GM04504 (cell line): ENCODE data around the gene SP5.
"Not testable (repeated sequence)": the region's sequence is repeated elsewhere in the genome, so short reads cannot be mapped to it uniquely, and the experiment has no call there.

ENCODE experiments used
- DNase-seq: peaks from one replicate; pipeline ENCODE4 v3.0.0-alpha.2; 2012; ENCODE audit warnings: low read depth

Gene SP5

DNA sequence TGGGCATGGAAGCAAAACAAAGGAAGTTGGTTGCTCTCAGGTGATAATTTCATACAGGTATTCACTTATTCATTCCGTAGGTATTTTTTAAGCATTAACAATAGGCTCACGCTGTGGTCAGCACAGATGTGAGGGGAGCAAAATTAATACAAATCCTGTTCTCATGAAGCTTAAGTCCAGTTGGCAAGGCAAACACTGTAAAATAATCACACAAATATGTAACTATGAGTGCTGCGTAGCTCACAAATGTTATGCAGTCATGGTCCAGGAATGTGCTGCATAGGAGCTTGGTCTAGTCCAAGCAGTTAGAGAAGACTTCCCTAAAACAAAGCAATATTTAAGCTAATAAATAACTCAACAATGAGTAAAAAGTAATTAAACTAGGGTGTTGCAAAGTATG, 23.9 kb downstream of the SP5 start:
- peak; percentile 82 for DNase-seq

DNA sequence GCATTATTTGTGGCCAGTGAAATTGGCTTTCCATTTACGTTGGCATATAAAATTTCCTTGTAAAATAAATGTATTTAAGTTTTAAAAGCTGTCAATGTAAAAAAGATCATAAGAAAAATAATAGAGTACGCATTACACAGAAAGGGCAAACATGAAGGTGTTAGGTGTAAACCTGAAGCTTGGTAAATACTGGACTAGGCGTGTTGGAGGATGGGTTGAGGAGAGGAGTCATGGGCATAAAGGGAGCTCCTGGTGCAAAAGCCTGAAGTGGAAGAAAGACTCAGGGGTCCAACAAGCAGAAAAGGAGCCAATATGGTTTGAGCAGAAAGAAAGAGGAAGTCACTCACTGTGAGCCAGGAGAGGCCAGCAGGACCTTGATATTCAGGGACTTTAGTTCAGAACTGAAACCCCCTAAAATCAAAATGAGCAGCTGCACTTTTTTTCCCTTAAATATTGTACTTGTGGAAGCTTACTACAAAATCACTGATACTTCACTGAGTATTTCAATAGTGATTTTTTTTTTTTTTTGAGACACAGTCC, 24.4 kb downstream of the SP5 start:
- no peak for DNase-seq

DNA sequence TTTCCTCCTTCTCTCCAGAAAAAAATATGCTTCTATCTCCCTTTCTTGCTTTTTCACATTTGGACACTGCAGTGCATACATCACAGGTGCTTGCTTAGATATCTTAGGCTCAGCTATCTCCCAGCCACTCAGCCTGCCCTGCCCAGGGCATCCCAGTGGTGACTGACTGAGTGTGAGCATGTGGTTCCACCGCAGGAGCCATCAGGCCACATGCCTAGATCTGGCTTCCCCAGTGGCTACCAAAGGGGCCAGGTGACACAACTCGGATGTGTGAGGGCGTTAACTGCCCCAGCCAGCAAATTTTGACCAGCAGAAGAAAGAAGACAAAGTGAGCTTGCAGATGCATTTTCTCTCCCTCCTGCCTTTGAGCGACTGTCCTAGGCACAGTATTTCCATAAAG, 25.5 kb downstream of the SP5 start:
- DNase-seq: no peak

DNA sequence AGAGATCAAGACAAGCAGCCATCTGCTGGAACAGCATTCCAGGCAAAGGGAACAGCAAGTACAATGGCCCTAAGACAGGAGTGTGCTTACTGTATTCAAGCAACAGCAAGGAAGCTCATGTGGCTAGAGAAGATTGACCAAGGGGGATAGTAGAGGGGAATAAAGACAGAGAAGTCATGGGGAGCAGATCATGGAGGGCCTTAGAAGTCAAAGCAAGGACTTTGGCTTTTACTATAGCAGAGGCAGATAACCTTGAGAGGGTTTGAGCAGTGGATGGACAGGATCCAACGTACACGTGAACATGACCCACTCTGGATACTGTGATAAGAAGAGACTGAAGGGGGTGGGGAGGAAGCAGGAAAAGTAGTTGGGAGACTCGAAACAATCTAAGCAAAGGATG, 26.9 kb downstream of the SP5 start:
- DNase-seq: no peak

DNA sequence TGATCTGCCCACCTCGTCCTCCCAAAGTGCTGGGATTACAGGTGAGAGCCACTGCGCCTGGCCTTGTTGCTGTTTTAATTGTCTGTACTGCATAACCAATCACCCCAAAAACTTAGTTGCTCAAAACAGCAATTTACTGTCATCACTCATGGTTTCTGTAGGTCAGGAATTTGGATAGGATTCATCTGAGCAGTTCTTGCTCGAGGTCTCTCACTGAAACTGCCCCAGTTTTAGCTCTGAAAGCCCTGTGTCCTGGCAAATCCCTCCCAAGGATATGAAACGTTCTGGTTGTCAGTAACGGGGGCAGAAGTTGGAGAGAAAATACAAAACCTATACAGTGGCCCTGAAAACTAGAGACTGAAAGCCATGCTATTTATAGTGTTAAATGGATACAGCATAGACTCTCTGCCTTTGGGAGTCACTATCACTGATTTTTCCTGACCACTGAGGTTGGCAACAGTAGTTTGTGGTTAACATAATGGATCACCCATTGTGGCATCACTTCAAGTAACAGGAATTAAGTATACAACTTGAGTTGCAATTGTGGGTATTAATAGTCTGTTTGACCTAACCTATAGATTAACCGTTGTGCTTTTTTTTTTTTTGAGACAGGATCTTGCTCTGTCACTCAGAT, 27.9 kb downstream of the SP5 start:
- no peak for DNase-seq

DNA sequence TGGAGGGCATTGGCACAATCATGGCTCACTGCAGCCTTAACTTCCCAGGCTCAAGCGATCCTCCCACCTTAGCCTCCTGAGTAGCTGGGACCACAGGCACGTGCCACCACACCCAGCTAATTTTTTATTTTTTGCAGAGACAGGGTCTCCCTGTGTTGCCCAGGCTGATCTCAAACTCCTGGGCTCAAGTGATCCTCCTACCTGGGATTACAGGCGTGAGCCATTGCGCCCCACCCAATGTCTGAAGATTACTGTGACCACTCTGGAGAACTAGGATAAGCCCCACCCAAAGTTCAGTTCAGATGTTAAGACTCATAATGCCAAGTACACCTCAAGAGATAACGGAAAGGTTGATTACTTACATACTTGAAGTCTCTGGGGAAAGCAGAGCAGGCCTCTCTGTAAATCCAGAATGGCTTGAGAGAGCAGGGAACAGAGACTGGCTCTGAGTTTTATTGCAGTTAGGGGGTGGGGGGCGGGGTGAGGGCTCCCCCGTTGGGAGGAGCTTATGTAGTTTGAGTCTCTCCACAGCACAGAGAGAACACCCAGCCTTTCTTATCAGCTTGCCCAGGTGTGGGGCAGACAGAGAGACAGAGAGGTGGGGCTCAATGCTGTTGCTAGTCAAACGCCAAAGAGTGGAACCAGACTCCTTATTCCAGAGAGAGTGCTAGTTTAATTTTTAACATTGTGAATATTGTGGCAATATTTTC, 28.5 kb downstream of the SP5 start:
- no peak for DNase-seq

DNA sequence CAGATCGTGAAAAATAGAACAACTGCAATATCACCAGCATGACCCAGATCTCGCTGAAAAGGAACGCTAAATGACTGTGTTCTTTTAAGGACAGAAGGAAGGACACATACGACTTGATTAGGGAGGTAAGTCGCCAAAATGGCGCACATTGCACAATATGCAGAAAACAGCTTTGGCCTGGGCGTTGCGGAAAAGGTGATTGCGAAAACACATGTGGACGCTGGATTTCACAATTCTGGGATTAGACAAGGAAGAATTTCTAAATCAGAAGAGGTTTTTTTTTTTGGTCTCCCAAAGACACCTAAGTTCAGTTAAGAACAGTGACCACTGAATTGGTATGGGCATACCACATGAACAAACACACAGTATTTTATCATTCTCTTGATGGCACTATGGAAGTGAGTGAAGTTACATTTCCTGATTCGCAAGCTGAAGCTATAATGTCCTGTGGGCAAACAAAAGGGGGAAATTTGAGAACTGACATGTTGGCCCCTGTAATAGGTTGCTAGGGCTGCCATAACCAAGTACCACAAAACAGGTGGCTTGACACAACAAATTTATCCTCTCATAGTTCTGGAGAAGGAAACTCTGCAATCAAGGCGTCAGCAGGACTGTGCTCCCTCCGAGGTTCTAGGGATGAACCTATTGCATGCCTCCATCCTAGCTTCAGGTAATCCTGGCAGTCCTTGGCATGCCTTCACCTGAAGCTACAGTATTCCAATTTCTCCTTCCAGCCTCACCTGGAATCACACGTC, 29.3 kb downstream of the SP5 start:
- no peak for DNase-seq

DNA sequence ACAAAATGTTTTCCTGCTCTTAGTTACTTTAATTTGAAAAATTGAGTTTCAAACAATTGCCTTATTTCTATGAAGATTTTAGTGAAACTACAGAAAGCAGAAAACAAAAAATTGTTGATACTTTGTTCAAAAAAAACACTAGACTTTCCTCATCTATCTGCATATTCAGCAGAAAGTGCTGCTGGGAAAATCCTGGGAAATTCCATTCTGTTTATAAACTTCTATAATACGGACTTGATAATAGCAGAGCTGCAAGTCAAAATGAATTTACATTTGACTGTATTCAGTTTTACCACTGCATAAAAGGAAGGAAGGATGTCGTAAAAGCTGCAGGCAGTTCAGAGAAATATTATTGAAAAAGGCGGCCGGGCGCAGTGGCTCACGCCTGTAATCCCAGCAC, 30.2 kb downstream of the SP5 start:
- no peak for DNase-seq

DNA sequence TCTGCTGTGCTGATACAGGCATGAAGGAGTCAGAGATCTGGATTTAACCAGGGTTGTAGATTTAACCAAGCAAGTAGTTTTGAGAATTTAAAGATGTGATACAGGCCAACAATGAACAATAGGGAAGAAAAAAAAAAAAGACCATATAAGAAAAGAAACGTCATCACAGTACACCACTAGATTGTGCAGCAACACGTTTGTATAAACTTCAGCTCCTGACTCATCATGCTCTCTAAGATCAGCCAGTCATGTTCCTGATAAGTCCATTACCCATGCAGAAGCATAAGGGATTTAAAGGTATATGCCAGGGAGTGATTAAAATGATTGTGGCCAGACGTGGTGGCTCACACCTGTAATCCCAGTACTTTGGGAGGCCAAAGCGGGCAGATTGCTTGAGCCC, 32.8 kb downstream of the SP5 start:
- DNase-seq: no peak

DNA sequence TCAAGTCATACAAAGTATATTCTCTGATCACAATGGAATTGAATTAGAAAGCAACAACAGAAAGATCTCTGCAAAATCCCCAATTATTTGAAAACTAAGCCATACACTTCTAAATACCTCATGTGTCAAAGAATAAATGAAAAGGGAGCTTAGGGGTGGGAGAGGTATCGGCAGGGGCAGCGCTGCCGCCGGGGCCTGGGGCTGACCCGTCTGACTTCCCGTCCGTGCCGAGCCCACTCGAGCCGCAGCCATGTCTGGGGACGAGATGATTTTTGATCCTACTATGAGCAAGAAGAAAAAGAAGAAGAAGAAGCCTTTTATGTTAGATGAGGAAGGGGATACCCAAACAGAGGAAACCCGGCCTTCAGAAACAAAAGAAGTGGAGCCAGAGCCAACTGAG, 36.4 kb downstream of the SP5 start:
- not testable (repeated sequence) for DNase-seq

DNA sequence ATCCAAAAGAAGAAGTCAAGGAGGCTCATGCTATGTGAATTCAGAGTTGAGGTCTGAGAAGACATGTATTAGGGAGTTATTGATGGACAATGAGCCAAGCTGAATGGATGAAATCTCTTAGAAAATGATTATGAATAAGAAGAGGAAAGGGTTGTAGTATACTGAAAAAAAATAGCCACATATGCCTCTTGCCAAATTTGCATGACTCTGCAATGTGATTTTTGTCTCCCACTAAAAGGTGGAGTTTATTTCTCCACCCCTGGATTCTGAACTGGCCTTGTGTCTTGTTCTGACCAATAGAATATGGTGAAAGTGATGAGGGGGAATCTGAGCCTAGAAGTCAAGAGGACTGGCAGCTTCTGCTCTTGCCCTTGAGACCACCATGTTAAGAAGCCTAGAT, 46.4 kb downstream of the SP5 start:
- DNase-seq: no peak

DNA sequence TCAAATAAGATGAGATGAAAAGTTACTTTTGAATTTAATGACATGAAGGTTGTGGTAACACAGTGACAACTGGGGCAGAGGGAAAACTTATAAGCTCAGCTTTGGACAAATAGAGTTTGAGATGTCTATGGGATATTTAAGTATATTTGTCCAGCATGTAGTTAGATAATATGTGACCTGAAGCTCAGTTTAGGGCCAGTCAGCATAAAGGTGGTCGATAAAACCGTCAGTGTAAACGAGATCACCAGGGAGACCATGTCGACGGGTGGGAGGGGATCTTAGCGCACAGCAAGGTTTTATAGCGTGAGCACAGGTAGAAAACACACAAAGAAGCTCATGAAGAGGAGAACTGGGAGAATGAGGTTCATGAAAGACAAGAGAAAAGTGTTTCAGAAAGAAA, 47.6 kb downstream of the SP5 start:
- no peak for DNase-seq

DNA sequence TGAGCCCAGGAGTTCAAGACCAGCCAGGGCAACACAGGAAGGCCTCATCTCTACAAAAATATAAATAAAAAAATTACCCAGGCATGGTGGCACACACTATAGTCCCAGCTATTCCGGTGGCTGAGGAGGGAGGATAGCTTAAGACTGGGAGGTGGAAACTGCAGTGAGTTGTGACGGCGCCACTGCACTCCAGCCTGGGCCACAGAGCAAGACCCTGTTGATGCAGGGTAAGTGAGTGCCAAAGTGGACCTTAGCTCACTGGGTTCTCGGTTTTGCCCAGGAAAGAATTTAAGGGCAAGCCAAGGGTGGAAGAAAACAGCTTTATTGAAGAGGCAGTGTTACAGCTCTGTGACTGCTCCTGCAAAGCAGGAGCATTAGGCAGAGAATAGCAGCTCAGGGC, 48.1 kb downstream of the SP5 start:
- DNase-seq: no peak

DNA sequence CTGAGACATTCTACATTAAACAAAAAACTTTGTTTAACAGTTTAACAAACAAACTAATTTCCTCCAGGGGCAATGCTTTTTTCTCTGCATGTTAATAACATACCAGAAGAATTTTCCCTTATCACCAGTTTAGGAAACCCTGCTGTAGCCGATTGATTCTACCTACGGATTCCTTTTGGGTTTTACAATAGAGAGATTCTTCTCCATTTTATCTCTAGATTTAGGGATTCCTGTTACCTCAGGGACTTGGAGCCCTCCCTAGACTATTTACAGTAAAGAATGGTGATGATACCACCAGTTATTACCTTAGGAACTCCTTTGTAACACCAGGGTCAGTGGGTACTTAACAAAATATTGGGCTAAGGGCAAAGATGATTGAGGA, 49.7 kb downstream of the SP5 start:
- DNase-seq: no peak

DNA sequence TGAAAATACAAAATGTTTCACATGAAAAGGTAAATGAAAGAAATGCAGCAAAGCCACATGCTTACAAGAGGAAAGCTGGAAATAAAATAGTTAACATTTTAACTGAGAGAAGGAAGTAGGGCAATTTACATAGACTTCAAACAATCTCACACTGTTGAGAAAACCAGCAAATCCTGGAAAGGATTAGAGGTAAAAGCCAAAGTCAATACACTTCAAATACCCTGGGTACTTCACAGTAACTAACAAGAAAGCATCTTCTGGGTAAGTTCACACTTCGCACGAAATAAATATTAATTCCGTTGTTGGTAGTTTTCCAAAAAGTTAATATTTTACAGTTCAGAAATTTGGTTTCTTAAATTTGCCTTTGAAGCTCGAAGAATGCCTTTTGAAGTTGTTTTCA, 51.6 kb downstream of the SP5 start:
- no peak for DNase-seq
